IPS-18a (cell line): ENCODE results near the gene SPATA16.

Source experiments
- H3K27ac ChIP-seq: one replicate; pipeline ENCODE4 v1.5.1; 2013; ENCODE audit warnings: low read length
- H3K27me3 ChIP-seq: one replicate; pipeline ENCODE4 v1.6.1; 2013; ENCODE audit warnings: mild to moderate bottlenecking, low read length; ENCODE audit not compliant: control insufficient read depth, insufficient read depth
- H3K36me3 ChIP-seq: one replicate; pipeline ENCODE4 v1.6.1; 2013; ENCODE audit warnings: low read depth, low read length; ENCODE audit not compliant: control insufficient read depth
- H3K4me1 ChIP-seq: one replicate; pipeline ENCODE4 v1.6.1; 2013; ENCODE audit warnings: low read depth, low read length; ENCODE audit not compliant: control insufficient read depth
- H3K4me3 ChIP-seq: one replicate; pipeline ENCODE4 v1.5.1; 2013; ENCODE audit warnings: low read length
- H3K9ac ChIP-seq: one replicate; pipeline ENCODE4 v1.6.1; 2013; ENCODE audit warnings: mild to moderate bottlenecking, low read length, moderate library complexity
- H3K9me3 ChIP-seq: one replicate; pipeline ENCODE4 v1.6.1; 2013; ENCODE audit warnings: low read depth, low read length; ENCODE audit not compliant: control insufficient read depth

Gene SPATA16

GRCh38 chr3:173058229-173058628 lies 82.8 kb downstream of the SPATA16 start:
- Histone ChIP-seq H3K27ac (no peak overlapping the region), H3K4me1 (no peaks in the 10 kb centered on the region), H3K27me3 (no peaks in the 10 kb centered on the region), H3K36me3 (no peaks in the 10 kb centered on the region), H3K9ac (no peak overlapping the region), H3K4me3 (no peak overlapping the region), H3K9me3 (no peaks in the 10 kb centered on the region)

GRCh38 chr3:173055228-173055933 lies 85.7 kb downstream of the SPATA16 start:
- no peaks in the 10 kb centered on the region for H3K36me3 ChIP-seq
- H3K9ac ChIP-seq: no peak overlapping the region
- no peaks in the 10 kb centered on the region for H3K27me3 ChIP-seq
- no peak overlapping the region for H3K27ac ChIP-seq
- H3K4me1 ChIP-seq: no peaks in the 10 kb centered on the region
- H3K4me3 ChIP-seq: no peak overlapping the region
- H3K9me3 ChIP-seq: no peaks in the 10 kb centered on the region

- Histone ChIP-seq H3K9me3 (no peaks in the 10 kb centered on the region), H3K27ac (no peak overlapping the region), H3K36me3 (no peaks in the 10 kb centered on the region), H3K4me3 (no peak overlapping the region), H3K27me3 (no peaks in the 10 kb centered on the region), H3K9ac (no peak overlapping the region), H3K4me1 (no peaks in the 10 kb centered on the region)
Measured at GRCh38 chr3:173049360-173049759, 91.7 kb downstream of the SPATA16 start.

- no peak overlapping the region for H3K27ac ChIP-seq
- no peaks in the 10 kb centered on the region for H3K27me3 ChIP-seq
- H3K4me3 ChIP-seq: no peak overlapping the region
- no peak overlapping the region for H3K9ac ChIP-seq
- no peaks in the 10 kb centered on the region for H3K4me1 ChIP-seq
- H3K36me3 ChIP-seq: no peaks in the 10 kb centered on the region
- H3K9me3 ChIP-seq: no peaks in the 10 kb centered on the region
Measured at GRCh38 chr3:173045770-173046382, 95.2 kb downstream of the SPATA16 start.

GRCh38 chr3:173044998-173045397 lies 96.0 kb downstream of the SPATA16 start:
- no peaks in the 10 kb centered on the region for H3K36me3 ChIP-seq
- no peak overlapping the region for H3K9ac ChIP-seq
- H3K4me1 ChIP-seq: no peaks in the 10 kb centered on the region
- H3K9me3 ChIP-seq: no peaks in the 10 kb centered on the region
- H3K27me3 ChIP-seq: no peaks in the 10 kb centered on the region
- H3K4me3 ChIP-seq: no peak overlapping the region
- no peak overlapping the region for H3K27ac ChIP-seq

- Histone ChIP-seq H3K27ac (no peak overlapping the region), H3K4me1 (no peaks in the 10 kb centered on the region), H3K36me3 (no peaks in the 10 kb centered on the region), H3K27me3 (no peaks in the 10 kb centered on the region), H3K9ac (no peak overlapping the region), H3K9me3 (no peaks in the 10 kb centered on the region), H3K4me3 (no peak overlapping the region)
Measured at GRCh38 chr3:173043757-173044156, 97.3 kb downstream of the SPATA16 start.

- no peak overlapping the region for H3K9ac ChIP-seq
- H3K9me3 ChIP-seq: no peaks in the 10 kb centered on the region
- no peak overlapping the region for H3K4me3 ChIP-seq
- no peaks in the 10 kb centered on the region for H3K4me1 ChIP-seq
- no peaks in the 10 kb centered on the region for H3K36me3 ChIP-seq
- no peaks in the 10 kb centered on the region for H3K27me3 ChIP-seq
- no peak overlapping the region for H3K27ac ChIP-seq
Measured at GRCh38 chr3:173038484-173038871, 102.6 kb downstream of the SPATA16 start.

GRCh38 chr3:173037840-173038483 lies 103.1 kb downstream of the SPATA16 start:
- H3K27me3 ChIP-seq: no peaks in the 10 kb centered on the region
- no peak overlapping the region for H3K4me3 ChIP-seq
- H3K9me3 ChIP-seq: no peaks in the 10 kb centered on the region
- no peaks in the 10 kb centered on the region for H3K4me1 ChIP-seq
- no peak overlapping the region for H3K9ac ChIP-seq
- no peak overlapping the region for H3K27ac ChIP-seq
- H3K36me3 ChIP-seq: no peaks in the 10 kb centered on the region

- H3K9me3 ChIP-seq: no peaks in the 10 kb centered on the region
- H3K27ac ChIP-seq: no peak overlapping the region
- no peak overlapping the region for H3K9ac ChIP-seq
- H3K4me1 ChIP-seq: peaks cover 3% of the 10 kb centered on the region
- no peaks in the 10 kb centered on the region for H3K36me3 ChIP-seq
- H3K27me3 ChIP-seq: no peaks in the 10 kb centered on the region
- H3K4me3 ChIP-seq: no peak overlapping the region
Measured at GRCh38 chr3:173030273-173030672, 110.8 kb downstream of the SPATA16 start.

- Histone ChIP-seq H3K9ac (no peak overlapping the region), H3K4me3 (no peak overlapping the region), H3K4me1 (peaks cover 3% of the 10 kb centered on the region), H3K27ac (no peak overlapping the region), H3K27me3 (no peaks in the 10 kb centered on the region), H3K9me3 (no peaks in the 10 kb centered on the region), H3K36me3 (no peaks in the 10 kb centered on the region)
Measured at GRCh38 chr3:173028351-173028750, 112.7 kb downstream of the SPATA16 start.

- H3K4me1 ChIP-seq: peaks cover 3% of the 10 kb centered on the region
- no peaks in the 10 kb centered on the region for H3K9me3 ChIP-seq
- no peaks in the 10 kb centered on the region for H3K27me3 ChIP-seq
- no peaks in the 10 kb centered on the region for H3K36me3 ChIP-seq
- H3K27ac ChIP-seq: no peak overlapping the region
- H3K4me3 ChIP-seq: no peak overlapping the region
- no peak overlapping the region for H3K9ac ChIP-seq
Measured at GRCh38 chr3:173027429-173027828, 113.6 kb downstream of the SPATA16 start.

- H3K9ac ChIP-seq: no peak overlapping the region
- H3K4me1 ChIP-seq: peaks cover 3% of the 10 kb centered on the region
- no peak overlapping the region for H3K27ac ChIP-seq
- no peaks in the 10 kb centered on the region for H3K9me3 ChIP-seq
- no peaks in the 10 kb centered on the region for H3K36me3 ChIP-seq
- no peaks in the 10 kb centered on the region for H3K27me3 ChIP-seq
- no peak overlapping the region for H3K4me3 ChIP-seq
Measured at GRCh38 chr3:173025941-173026340, 115.1 kb downstream of the SPATA16 start.
